Measurements from ENCODE around the gene NR5A1.

NR5A1 gene

GRCh38 chr9:124468061-124468740, 39.0 kb downstream of the NR5A1 start:
- ATAC-seq: no peak
- TF ChIP-seq TOX (CRISPR knock-in tag; IDR thresholded peaks at IDR 0.05; ENCODE audit: borderline replicate concordance) (no peak), ZNF8 (CRISPR knock-in tag; IDR thresholded peaks at IDR 0.05) (no peak), ZNF70 (CRISPR knock-in tag; IDR thresholded peaks at IDR 0.05) (no peak)

GRCh38 chr9:124467410-124468060, 39.7 kb downstream of the NR5A1 start:
- ATAC-seq: no peak
- TF ChIP-seq BACH2 (CRISPR knock-in tag; IDR thresholded peaks at IDR 0.05; ENCODE audit: borderline replicate concordance) (no peak), ZFP30 (CRISPR knock-in tag; IDR thresholded peaks at IDR 0.05) (no peak), OSR1 (CRISPR knock-in tag; IDR thresholded peaks at IDR 0.05) (no peak), SNAI2 (CRISPR knock-in tag; IDR thresholded peaks at IDR 0.05) (no peak), GLIS3 (CRISPR knock-in tag; IDR thresholded peaks at IDR 0.05) (no peak), ZNF565 (CRISPR knock-in tag; conservative IDR thresholded peaks at IDR 0.05; ENCODE audit: low read depth) (no peak)

- ATAC-seq: no peak
- no peak for TF ChIP-seq PPARA (CRISPR knock-in tag; IDR thresholded peaks at IDR 0.05; ENCODE audit: borderline replicate concordance)
- TF ChIP-seq ESRRG (CRISPR knock-in tag; IDR thresholded peaks at IDR 0.05): no peak
- TF ChIP-seq CSDC2 (CRISPR knock-in tag; IDR thresholded peaks at IDR 0.05): no peak
- no peak for TF ChIP-seq TSHZ2 (CRISPR knock-in tag; IDR thresholded peaks at IDR 0.05)
- TF ChIP-seq GLIS3 (CRISPR knock-in tag; IDR thresholded peaks at IDR 0.05): no peak
- TF ChIP-seq CSRNP3 (CRISPR knock-in tag; IDR thresholded peaks at IDR 0.05): no peak
- TF ChIP-seq ZNF8 (CRISPR knock-in tag; IDR thresholded peaks at IDR 0.05): no peak
- TF ChIP-seq OSR1 (CRISPR knock-in tag; IDR thresholded peaks at IDR 0.05): no peak
- no peak for TF ChIP-seq ZNF565 (CRISPR knock-in tag; conservative IDR thresholded peaks at IDR 0.05; ENCODE audit: low read depth)
These were observed 41.5 kb downstream of the NR5A1 start for GRCh38 chr9:124465736-124466135.

- ATAC-seq: no peak
- TF ChIP-seq CSDC2 (CRISPR knock-in tag; IDR thresholded peaks at IDR 0.05) (no peak), GLIS3 (CRISPR knock-in tag; IDR thresholded peaks at IDR 0.05) (no peak)
These were observed 44.5 kb downstream of the NR5A1 start for GRCh38 chr9:124462739-124463138.

- TF ChIP-seq BACH2 (CRISPR knock-in tag; IDR thresholded peaks at IDR 0.05; ENCODE audit: borderline replicate concordance): no peak
- TF ChIP-seq ZFP30 (CRISPR knock-in tag; IDR thresholded peaks at IDR 0.05): no peak
- no peak for TF ChIP-seq CSDC2 (CRISPR knock-in tag; IDR thresholded peaks at IDR 0.05)
- no peak for TF ChIP-seq CSRNP3 (CRISPR knock-in tag; IDR thresholded peaks at IDR 0.05)
- TF ChIP-seq OSR1 (CRISPR knock-in tag; IDR thresholded peaks at IDR 0.05): no peak
- ATAC-seq: no peak
These were observed 48.8 kb downstream of the NR5A1 start for GRCh38 chr9:124458441-124458840.

GRCh38 chr9:124457887-124458431, 49.2 kb downstream of the NR5A1 start:
- no peak for TF ChIP-seq ZNF70 (CRISPR knock-in tag; IDR thresholded peaks at IDR 0.05)
- no peak for TF ChIP-seq SNAI2 (CRISPR knock-in tag; IDR thresholded peaks at IDR 0.05)
- no peak for TF ChIP-seq ZFP30 (CRISPR knock-in tag; IDR thresholded peaks at IDR 0.05)
- TF ChIP-seq ARNTL (CRISPR knock-in tag; IDR thresholded peaks at IDR 0.05; ENCODE audit: borderline replicate concordance, low read depth): no peak
- TF ChIP-seq RARB (CRISPR knock-in tag; IDR thresholded peaks at IDR 0.05): no peak
- TF ChIP-seq POU6F1 (CRISPR knock-in tag; IDR thresholded peaks at IDR 0.05; ENCODE audit: borderline replicate concordance, low read depth): no peak
- TF ChIP-seq ZNF8 (CRISPR knock-in tag; IDR thresholded peaks at IDR 0.05): no peak
- no peak for TF ChIP-seq ZC3H10 (CRISPR knock-in tag; IDR thresholded peaks at IDR 0.05)
- TF ChIP-seq PPARA (CRISPR knock-in tag; IDR thresholded peaks at IDR 0.05; ENCODE audit: borderline replicate concordance): no peak
- no peak for TF ChIP-seq TSHZ2 (CRISPR knock-in tag; IDR thresholded peaks at IDR 0.05)
- no peak for ATAC-seq
